NB4 (cell line): ENCODE measurements around the gene C13orf46.

Experiments used
- DNase-seq: peaks from one replicate; pipeline ENCODE4 v3.0.0; 2010; ENCODE audit warnings: low read depth
- H3K4me3 ChIP-seq: one replicate; pipeline ENCODE4 v1.5.1; 2011; ENCODE audit warnings: mild to moderate bottlenecking, low read depth, low read length, moderate library complexity
- CTCF ChIP-seq: IDR thresholded peaks from one replicate; pipeline ENCODE4 v1.5.1; 2012; ENCODE audit warnings: low read depth, low read length
- MAX ChIP-seq: IDR thresholded peaks from 2 replicates; pipeline ENCODE4 v1.6.1; 2011; ENCODE audit warnings: low read depth, low read length
- MYC ChIP-seq: IDR thresholded peaks from 2 replicates; pipeline ENCODE4 v1.6.1; 2011; ENCODE audit warnings: low read depth, low read length
- POLR2A ChIP-seq: IDR thresholded peaks from 2 replicates; pipeline ENCODE4 v1.6.1; 2011; ENCODE audit warnings: mild to moderate bottlenecking; ENCODE audit not compliant: insufficient read length; ENCODE audit errors: extremely low read depth

C13orf46 gene

GRCh38 chr13:113962975-113963374 lies 10.9 kb downstream of the C13orf46 start:
- DNase-seq, result no peak
- TF ChIP-seq POLR2A (no peak), CTCF (no peak), MAX (no peak), MYC (no peak)
- H3K4me3 ChIP-seq, result no peak overlapping the region

- TF ChIP-seq POLR2A (no peak), MAX (no peak), MYC (no peak), CTCF (no peak)
- no peak overlapping the region for H3K4me3 ChIP-seq
- no peak for DNase-seq
Measured at GRCh38 chr13:113962386-113962785, 11.5 kb downstream of the C13orf46 start.

- TF ChIP-seq POLR2A (no peak), MYC (no peak), MAX (no peak), CTCF (no peak)
- no peak for DNase-seq
- H3K4me3 ChIP-seq, result no peak overlapping the region
Measured at GRCh38 chr13:113960276-113960948, 13.5 kb downstream of the C13orf46 start.

GRCh38 chr13:113959198-113959597 lies 14.7 kb downstream of the C13orf46 start:
- TF ChIP-seq MAX (no peak), MYC (no peak), POLR2A (no peak), CTCF (no peak)
- no peak overlapping the region for H3K4me3 ChIP-seq
- no peak for DNase-seq

GRCh38 chr13:113958373-113958772 lies 15.5 kb downstream of the C13orf46 start:
- TF ChIP-seq MYC (no peak), MAX (no peak), POLR2A (no peak), CTCF (no peak)
- DNase-seq, result no peak
- no peak overlapping the region for H3K4me3 ChIP-seq
